Fibroblast of mammary gland (primary cell): ENCODE data around the gene MYO1E.

ENCODE experiments used
- DNase-seq: peaks from one replicate; pipeline ENCODE4 v3.0.0-alpha.2; 2010; ENCODE audit warnings: low read depth
- H3K4me3 ChIP-seq: 2 replicates; pipeline ENCODE4 v1.5.1; 2011; ENCODE audit warnings: low read depth, mild to moderate bottlenecking, low read length, moderate library complexity; ENCODE audit not compliant: control insufficient read depth
- TF ChIP-seq, protein P1 (sequence below): conservative IDR thresholded peaks from 2 replicates; pipeline ENCODE4 v1.5.1; 2011; ENCODE audit warnings: low read depth, low read length, inconsistent platforms; ENCODE audit not compliant: control insufficient read depth, insufficient read depth

The MYO1E gene

DNA sequence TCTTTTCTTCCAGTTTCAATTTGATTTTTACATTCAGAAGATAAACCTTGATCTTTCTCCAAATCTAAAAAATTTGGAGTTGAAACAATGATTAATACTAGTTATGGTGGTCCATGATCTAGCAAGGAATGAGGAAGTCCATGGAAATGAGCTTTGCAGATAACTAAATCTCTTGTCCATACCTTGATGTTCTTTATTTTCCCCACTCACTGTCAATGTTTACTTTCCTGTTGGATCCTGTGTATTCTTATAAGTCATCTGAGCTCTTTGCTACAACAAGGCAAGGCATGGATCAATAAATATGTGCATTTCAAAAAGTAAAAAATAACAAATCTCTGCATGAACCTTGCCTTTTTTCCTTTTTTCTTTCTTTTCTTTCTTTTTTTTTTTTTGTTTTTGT is 6.2 kb upstream of the MYO1E start:
- H3K4me3 ChIP-seq, result no peak overlapping the region
- TF ChIP-seq, protein P1, sequence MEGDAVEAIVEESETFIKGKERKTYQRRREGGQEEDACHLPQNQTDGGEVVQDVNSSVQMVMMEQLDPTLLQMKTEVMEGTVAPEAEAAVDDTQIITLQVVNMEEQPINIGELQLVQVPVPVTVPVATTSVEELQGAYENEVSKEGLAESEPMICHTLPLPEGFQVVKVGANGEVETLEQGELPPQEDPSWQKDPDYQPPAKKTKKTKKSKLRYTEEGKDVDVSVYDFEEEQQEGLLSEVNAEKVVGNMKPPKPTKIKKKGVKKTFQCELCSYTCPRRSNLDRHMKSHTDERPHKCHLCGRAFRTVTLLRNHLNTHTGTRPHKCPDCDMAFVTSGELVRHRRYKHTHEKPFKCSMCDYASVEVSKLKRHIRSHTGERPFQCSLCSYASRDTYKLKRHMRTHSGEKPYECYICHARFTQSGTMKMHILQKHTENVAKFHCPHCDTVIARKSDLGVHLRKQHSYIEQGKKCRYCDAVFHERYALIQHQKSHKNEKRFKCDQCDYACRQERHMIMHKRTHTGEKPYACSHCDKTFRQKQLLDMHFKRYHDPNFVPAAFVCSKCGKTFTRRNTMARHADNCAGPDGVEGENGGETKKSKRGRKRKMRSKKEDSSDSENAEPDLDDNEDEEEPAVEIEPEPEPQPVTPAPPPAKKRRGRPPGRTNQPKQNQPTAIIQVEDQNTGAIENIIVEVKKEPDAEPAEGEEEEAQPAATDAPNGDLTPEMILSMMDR, result no peak
- DNase-seq, result no peak

DNA sequence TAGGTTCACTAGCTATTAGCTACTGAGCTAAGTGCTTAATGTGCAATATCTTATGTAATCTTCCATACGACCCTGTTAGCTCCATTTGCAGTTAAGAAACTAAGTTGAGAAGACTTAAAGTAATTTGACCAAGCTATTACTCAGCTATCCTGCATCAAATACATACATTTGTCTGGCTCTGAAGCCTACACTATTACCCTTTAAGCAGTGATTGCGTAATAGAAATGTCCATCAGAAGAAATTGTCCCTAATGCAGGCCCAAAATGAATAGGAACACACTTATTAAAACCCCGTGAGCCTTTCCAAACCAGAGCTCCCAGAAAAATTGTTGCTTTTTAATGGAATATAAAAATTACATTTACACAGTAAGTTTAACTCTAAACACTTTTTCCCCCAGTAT is 5.3 kb upstream of the MYO1E start:
- TF ChIP-seq, protein P1, result no peak
- no peak overlapping the region for H3K4me3 ChIP-seq
- DNase-seq, result no peak

DNA sequence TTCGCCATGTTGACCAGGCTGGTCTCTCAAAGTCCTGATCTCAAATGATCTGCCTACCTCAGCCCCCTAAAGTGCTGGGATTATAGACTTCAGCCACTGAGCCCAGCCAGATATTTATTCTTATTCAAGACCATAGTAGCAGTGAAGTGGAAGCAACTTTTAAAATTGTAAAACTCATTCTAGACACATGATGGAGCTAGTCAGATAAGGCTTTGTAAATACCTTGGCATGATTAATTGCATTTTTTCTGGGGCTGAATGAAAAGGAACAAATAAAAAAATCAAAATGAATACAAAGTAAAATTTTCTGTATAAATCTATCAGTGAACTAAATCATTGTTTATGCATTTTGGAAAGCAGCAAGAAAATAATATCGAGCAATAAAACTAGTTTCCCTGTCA is 4.1 kb upstream of the MYO1E start:
- no peak overlapping the region for H3K4me3 ChIP-seq
- no peak for DNase-seq
- TF ChIP-seq, protein P1, result no peak

DNA sequence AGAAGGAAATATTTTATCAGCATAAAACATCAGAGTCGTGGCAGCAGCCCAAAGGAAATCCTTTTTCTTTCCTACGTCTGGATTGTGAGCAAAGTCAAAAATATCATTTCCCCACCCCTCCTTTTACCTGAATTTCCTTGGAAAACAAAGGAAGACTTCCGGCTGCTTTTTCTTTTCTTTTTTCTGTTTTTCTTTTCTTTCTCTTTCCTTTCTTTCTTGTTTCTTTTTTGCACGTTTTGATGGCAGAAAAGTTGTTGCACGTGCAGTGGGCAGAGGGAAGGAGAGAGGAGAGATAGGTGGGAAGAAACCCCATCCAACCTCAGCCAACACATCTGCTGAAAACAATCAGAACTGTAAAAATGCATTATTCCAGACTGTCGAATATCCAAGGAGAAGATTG is 544 bp upstream of the MYO1E start:
- DNase-seq, result no peak
- TF ChIP-seq, protein P1, result no peak
- H3K4me3 ChIP-seq, result peak overlapping the region; percentile 86

DNA sequence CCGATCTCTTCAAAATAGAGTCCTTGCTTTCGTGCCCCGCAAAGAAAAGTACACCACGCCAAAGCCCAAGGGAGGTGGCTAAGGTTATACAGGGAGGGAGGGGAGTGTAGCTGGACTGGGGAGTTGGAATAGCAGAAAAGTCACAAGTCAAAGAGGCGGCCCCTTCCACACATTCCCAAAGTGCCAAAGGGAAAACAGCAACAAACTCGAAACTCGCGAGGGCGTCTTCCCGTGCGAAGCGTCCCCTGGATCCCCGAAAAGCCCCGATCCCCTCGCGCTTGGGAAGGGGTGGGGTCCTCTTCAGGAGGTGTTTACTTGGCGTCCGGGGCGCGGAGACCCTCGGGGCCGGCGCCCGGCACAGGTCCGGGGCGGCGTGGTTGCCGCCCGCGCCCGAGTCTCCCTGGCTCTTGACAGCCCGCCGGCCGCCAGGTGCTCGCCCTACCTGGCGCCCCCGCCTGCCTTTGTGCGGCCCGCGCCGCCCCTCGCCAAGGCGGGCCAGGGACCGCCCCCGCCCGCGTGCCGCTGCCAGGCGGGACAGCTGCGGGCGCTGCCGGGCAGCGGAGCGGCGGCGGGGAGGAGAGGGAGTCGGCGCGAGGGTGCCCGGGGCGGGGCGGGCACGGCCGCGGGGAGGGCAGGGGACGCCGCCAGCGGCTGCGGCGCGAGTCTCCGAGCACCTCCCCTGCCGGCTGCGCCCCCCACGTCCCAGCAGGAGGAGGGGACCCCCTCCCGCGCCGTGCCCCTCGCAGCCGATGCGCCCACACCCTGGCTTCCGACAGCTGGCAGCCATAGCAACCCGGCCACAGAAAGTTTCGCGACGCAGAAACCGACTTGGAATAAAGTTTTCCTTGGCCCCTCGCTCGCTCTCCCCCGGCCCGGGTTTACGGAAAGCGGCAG is 966 bp downstream of the MYO1E start:
- peak overlapping the region; percentile 86 for H3K4me3 ChIP-seq
- no peak for DNase-seq
- TF ChIP-seq, protein P1, result no peak

DNA sequence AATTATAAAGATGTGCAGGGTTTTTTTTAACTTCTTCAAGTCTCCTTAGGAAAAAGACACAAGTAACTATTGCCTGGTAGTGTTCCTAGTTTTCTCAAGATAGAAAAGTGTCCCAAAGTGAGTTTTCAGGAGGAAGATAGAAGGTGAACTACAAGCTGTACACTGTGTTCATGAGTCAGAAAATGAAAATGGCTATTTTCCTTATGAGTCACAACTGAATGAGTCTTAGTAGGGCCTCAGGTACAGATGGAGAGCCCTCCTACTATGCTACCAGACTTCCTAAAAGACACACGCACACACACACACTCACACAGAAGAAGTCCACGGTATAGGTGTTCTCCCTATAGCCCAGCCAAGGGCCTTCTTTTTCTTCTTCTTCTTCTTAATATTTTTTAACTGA is 3.1 kb downstream of the MYO1E start:
- H3K4me3 ChIP-seq, result no peak overlapping the region
- DNase-seq, result peak; percentile 48
- TF ChIP-seq, protein P1, result no peak
